WTC11 (cell line): Measurements from ENCODE around the gene GDPGP1. TPM values are rescaled to one million over a fixed set of nuclear protein-coding genes. Genes with fewer than 3 reads are reported as not detected.

Experiments used
- ATAC-seq: fragments of 200-7000 bp; cut with Tn5 transposase; 2 replicates; pipeline ENCODE4 v1.10.0; 2021; ENCODE audit warnings: mild to moderate bottlenecking, moderate library complexity
- CTCF ChIA-PET: fragments of 300-600 bp; sonication (Branson Sonifier 250); formaldehyde crosslinking; loops from one replicate; lab custom pipeline; 2021; ENCODE audit warnings: antibody characterized with exemption; lab: Charles Lee
- POLR2A ChIA-PET: fragments of 350-600 bp; sonication (Branson Sonifier 250); formaldehyde crosslinking; loops from one replicate; lab custom pipeline; 2021; ENCODE audit warnings: antibody characterized with exemption; lab: Charles Lee
- DNase-seq: peaks from one replicate; pipeline ENCODE4 v3.0.0; 2021; ENCODE audit warnings: low spot score
- H3K27ac Mint-ChIP-seq: 2 replicates; pipeline ENCODE4 v1.8.0; 2021; ENCODE audit warnings: mixed read lengths
- H3K27me3 Mint-ChIP-seq: 2 replicates; pipeline ENCODE4 v1.8.0; 2021; ENCODE audit warnings: low read depth, mild to moderate bottlenecking, moderate library complexity, mixed read lengths
- H3K36me3 Mint-ChIP-seq: 2 replicates; pipeline ENCODE4 v1.8.0; 2021; ENCODE audit warnings: mixed read lengths
- H3K4me1 Mint-ChIP-seq: 2 replicates; pipeline ENCODE4 v1.8.0; 2022; ENCODE audit warnings: mixed read lengths
- H3K4me3 Mint-ChIP-seq: 2 replicates; pipeline ENCODE4 v1.8.0; 2021; ENCODE audit warnings: mild to moderate bottlenecking, moderate library complexity, mixed read lengths
- H3K9me3 Mint-ChIP-seq: 2 replicates; pipeline ENCODE4 v1.8.0; 2021; ENCODE audit warnings: mixed read lengths
- ATF2 ChIP-seq: sonication (generic); formaldehyde crosslinking; IDR thresholded peaks from 2 replicates; pipeline ENCODE4 v1.8.1; 2022; ENCODE audit warnings: low read depth, missing genetic modification reagents, borderline replicate concordance
- CREB1 ChIP-seq: sonication (generic); formaldehyde crosslinking; IDR thresholded peaks from 2 replicates; pipeline ENCODE4 v1.8.0; 2023; ENCODE audit warnings: mild to moderate bottlenecking, missing genetic modification reagents
- CREM ChIP-seq: sonication (generic); formaldehyde crosslinking; IDR thresholded peaks from 2 replicates; pipeline ENCODE4 v1.8.1; 2022; ENCODE audit warnings: mild to moderate bottlenecking, missing genetic modification reagents, moderate library complexity
- E2F5 ChIP-seq: sonication (generic); formaldehyde crosslinking; IDR thresholded peaks from 2 replicates; pipeline ENCODE4 v1.8.1; 2022; ENCODE audit warnings: mild to moderate bottlenecking, moderate library complexity, missing genetic modification reagents
- ELF4 ChIP-seq: sonication (generic); formaldehyde crosslinking; IDR thresholded peaks from 2 replicates; pipeline ENCODE4 v1.8.1; 2022; ENCODE audit warnings: low read depth, mild to moderate bottlenecking, moderate library complexity, missing genetic modification reagents
- ETV6 ChIP-seq: sonication (generic); formaldehyde crosslinking; IDR thresholded peaks from 2 replicates; pipeline ENCODE4 v1.8.1; 2022; ENCODE audit warnings: mild to moderate bottlenecking, missing genetic modification reagents
- GRHL2 ChIP-seq: fragments of 250-450 bp; sonication (Bioruptor Pico); IDR thresholded peaks from 2 replicates; pipeline ENCODE4 v1.8.0; 2022; ENCODE audit warnings: mild to moderate bottlenecking, moderate library complexity; ENCODE audit not compliant: insufficient replicate concordance, severe bottlenecking
- GTF2I ChIP-seq: fragments of 250-450 bp; sonication (Bioruptor Pico); conservative IDR thresholded peaks from 2 replicates; pipeline ENCODE4 v1.4.0; 2021; ENCODE audit warnings: mild to moderate bottlenecking
- HMGA2 ChIP-seq: fragments of 250-450 bp; sonication (Bioruptor Pico); IDR thresholded peaks from 2 replicates; pipeline ENCODE4 v1.4.0; 2021; ENCODE audit warnings: mild to moderate bottlenecking, moderate library complexity
- HMGXB4 ChIP-seq: sonication (generic); formaldehyde crosslinking; IDR thresholded peaks from 2 replicates; pipeline ENCODE4 v1.8.1; 2023; ENCODE audit warnings: mild to moderate bottlenecking, moderate library complexity, missing genetic modification reagents
- IRF1 ChIP-seq: sonication (generic); formaldehyde crosslinking; IDR thresholded peaks from 2 replicates; pipeline ENCODE4 v1.8.0; 2023; ENCODE audit warnings: missing genetic modification reagents
- NFYB ChIP-seq: sonication (generic); formaldehyde crosslinking; conservative IDR thresholded peaks from 2 replicates; pipeline ENCODE4 v1.8.0; 2022; ENCODE audit warnings: low read depth, missing genetic modification reagents
- OVOL2 ChIP-seq: fragments of 250-450 bp; sonication (Bioruptor Pico); IDR thresholded peaks from 2 replicates; pipeline ENCODE4 v1.9.0; 2021; ENCODE audit warnings: mild to moderate bottlenecking, borderline replicate concordance
- RORB ChIP-seq: fragments of 250-450 bp; sonication (Bioruptor Pico); IDR thresholded peaks from 2 replicates; pipeline ENCODE4 v1.9.0; 2021; ENCODE audit warnings: mild to moderate bottlenecking
- SMAD4 ChIP-seq: sonication (generic); formaldehyde crosslinking; IDR thresholded peaks from 2 replicates; pipeline ENCODE4 v1.8.0; 2022; ENCODE audit warnings: mild to moderate bottlenecking, missing genetic modification reagents
- SOX15 ChIP-seq: fragments of 250-450 bp; sonication (Bioruptor Pico); IDR thresholded peaks from 2 replicates; pipeline ENCODE4 v1.9.0; 2021; ENCODE audit warnings: mild to moderate bottlenecking
- SP1 ChIP-seq: sonication (generic); formaldehyde crosslinking; conservative IDR thresholded peaks from 2 replicates; pipeline ENCODE4 v1.8.1; 2022; ENCODE audit warnings: missing genetic modification reagents
- TP53 ChIP-seq: sonication (generic); formaldehyde crosslinking; IDR thresholded peaks from 2 replicates; pipeline ENCODE4 v1.8.1; 2023; ENCODE audit warnings: mild to moderate bottlenecking, missing genetic modification reagents
- USF2 ChIP-seq: sonication (generic); formaldehyde crosslinking; IDR thresholded peaks from 2 replicates; pipeline ENCODE4 v1.8.1; 2023; ENCODE audit warnings: mild to moderate bottlenecking, missing genetic modification reagents, moderate library complexity
- ZNF121 ChIP-seq: sonication (generic); formaldehyde crosslinking; IDR thresholded peaks from 2 replicates; pipeline ENCODE4 v1.8.0; 2023; ENCODE audit warnings: missing genetic modification reagents
- ZNF396 ChIP-seq: fragments of 250-450 bp; sonication (Bioruptor Pico); IDR thresholded peaks from 2 replicates; pipeline ENCODE4 v1.8.0; 2021; ENCODE audit warnings: mild to moderate bottlenecking, moderate library complexity, borderline replicate concordance
- ZNF671 ChIP-seq: fragments of 250-450 bp; sonication (Bioruptor Pico); IDR thresholded peaks from 2 replicates; pipeline ENCODE4 v1.8.0; 2021; ENCODE audit warnings: mild to moderate bottlenecking
- total RNA-seq: library from RNA; stranded (reverse); gene quantifications from 3 replicates; pipeline ENCODE4 v1.2.3, GENCODE V29; 2021
- TF ChIP-seq, protein P1 (sequence below): fragments of 250-450 bp; sonication (Bioruptor Pico); conservative IDR thresholded peaks from 2 replicates; pipeline ENCODE4 v1.9.0; 2021; ENCODE audit warnings: mild to moderate bottlenecking
- TF ChIP-seq, protein P2 (sequence below): sonication (generic); formaldehyde crosslinking; IDR thresholded peaks from 2 replicates; pipeline ENCODE4 v1.8.0; 2022; ENCODE audit warnings: mild to moderate bottlenecking, missing genetic modification reagents

Gene GDPGP1
- total RNA-seq, 1 experiment from 2014 or later: 2.6 TPM

- Mint-ChIP-seq H3K27ac (peak overlapping the region; percentile 90), H3K9me3 (no peaks in the 10 kb centered on the region), H3K36me3 (peaks cover 4% of the 10 kb centered on the region; the same call in 1 of the 2 replicates), H3K4me1 (peaks cover 12% of the 10 kb centered on the region), H3K4me3 (no peak overlapping the region)
- no peak for DNase-seq
- CTCF ChIA-PET: interaction anchor here (0.7 to 6.5 kb wide), 8 partner anchors 8 to 168 kb away, joined by 3 to 62 read pairs (median 11); partner anchors contain the start of genes IDH2 and SEMA4B
- POLR2A ChIA-PET: interaction anchor here (0.6 kb wide), 1 partner anchor 61 kb away, joined by 3 read pairs; no protein-coding TSS in a partner anchor
- TF ChIP-seq IRF1 (CRISPR knock-in tag) (no peak), HMGA2 (CRISPR knock-in tag) (no peak), OVOL2 (CRISPR knock-in tag) (no peak), SOX15 (CRISPR knock-in tag) (no peak), HMGXB4 (CRISPR knock-in tag) (no peak), GTF2I (CRISPR knock-in tag) (no peak), RORB (CRISPR knock-in tag) (no peak), ETV6 (CRISPR knock-in tag) (no peak), GRHL2 (CRISPR knock-in tag) (no peak), ZNF121 (CRISPR knock-in tag) (no peak), TP53 (CRISPR knock-in tag) (no peak), CREM (CRISPR knock-in tag) (no peak), SMAD4 (CRISPR knock-in tag) (no peak), ZNF396 (CRISPR knock-in tag) (no peak), ZNF671 (no peak), CREB1 (CRISPR knock-in tag) (no peak), NFYB (CRISPR knock-in tag) (no peak), USF2 (CRISPR knock-in tag) (no peak)
- TF ChIP-seq, protein P1, sequence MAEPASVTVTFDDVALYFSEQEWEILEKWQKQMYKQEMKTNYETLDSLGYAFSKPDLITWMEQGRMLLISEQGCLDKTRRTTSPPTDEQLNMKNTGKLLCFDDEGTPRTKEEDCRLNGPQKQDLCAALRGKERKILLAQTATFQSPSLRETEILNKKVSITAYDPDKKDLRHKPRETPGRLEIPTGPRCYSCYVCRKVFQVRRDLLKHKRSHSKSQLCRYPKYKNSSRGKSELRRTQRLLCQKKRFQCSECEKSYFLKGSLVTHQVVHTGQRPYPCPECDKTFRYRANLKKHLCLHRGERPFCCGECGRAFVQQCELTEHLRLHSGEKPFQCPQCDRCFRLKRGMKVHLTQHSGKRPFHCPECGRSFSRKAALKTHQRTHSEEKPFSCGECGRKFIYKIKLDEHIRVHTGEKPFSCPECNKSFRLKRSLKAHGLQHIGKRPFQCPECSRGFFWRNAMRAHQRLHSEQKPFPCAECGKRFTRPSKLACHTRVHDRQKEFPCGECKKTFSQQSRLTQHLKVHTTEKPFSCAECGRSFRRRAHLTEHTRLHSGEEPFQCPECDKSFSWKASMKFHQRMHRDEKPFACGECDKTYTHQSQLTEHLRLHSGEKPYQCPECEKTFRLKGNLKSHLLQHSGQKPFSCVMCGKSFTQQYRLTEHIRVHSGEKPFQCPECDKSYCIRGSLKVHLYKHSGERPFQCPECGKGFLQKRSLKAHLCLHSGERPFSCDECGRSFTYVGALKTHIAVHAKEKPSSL (CRISPR knock-in tag): no peak
- TF ChIP-seq, all 79 proteins: peak for 0
- no peaks in the 10 kb centered on the region for H3K27me3 Mint-ChIP-seq
- no peak for ATAC-seq
Observed at GRCh38 chr15:90213122-90213817, 20.7 kb upstream of the GDPGP1 start.

DNA sequence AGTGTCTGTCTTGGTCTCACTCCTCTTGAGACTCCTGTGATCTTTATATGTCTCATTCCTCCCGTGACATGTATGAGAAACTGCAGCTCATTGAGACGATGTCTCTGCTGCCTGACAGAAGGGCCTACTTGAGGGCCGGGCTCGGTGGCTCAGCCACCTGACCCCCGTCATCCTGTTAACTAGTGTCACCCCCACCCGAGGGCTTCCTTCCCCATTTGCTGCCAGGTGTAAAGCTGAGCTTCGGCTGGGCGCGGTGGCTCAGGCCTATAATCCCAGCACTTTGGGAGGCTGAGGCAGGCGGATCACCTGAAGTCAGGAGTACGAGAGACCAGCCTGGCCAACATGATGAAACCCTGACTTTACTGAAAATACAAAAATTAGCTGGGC lies 20.2 kb upstream of the GDPGP1 start:
- peaks cover 12% of the 10 kb centered on the region for H3K4me1 Mint-ChIP-seq
- DNase-seq (no peak), ATAC-seq (no peak)
- H3K36me3 Mint-ChIP-seq: peaks cover 3% of the 10 kb centered on the region; the same call in 1 of the 2 replicates
- CTCF ChIA-PET: interaction anchor here (0.7 to 6.5 kb wide), 9 partner anchors 8 to 169 kb away, joined by 3 to 62 read pairs (median 10); partner anchors contain the start of genes CIB1, GDPGP1, IDH2 and SEMA4B
- H3K27me3 Mint-ChIP-seq: no peaks in the 10 kb centered on the region
- H3K9me3 Mint-ChIP-seq: no peaks in the 10 kb centered on the region
- POLR2A ChIA-PET: interaction anchor here (0.6 to 0.7 kb wide), 2 partner anchors 51 to 62 kb away, joined by 3 to 6 read pairs; no protein-coding TSS in a partner anchor
- H3K4me3 Mint-ChIP-seq: no peak overlapping the region
- peak overlapping the region; percentile 90 for H3K27ac Mint-ChIP-seq
- TF ChIP-seq SP1 (CRISPR knock-in tag): no peak
- TF ChIP-seq, protein P2, sequence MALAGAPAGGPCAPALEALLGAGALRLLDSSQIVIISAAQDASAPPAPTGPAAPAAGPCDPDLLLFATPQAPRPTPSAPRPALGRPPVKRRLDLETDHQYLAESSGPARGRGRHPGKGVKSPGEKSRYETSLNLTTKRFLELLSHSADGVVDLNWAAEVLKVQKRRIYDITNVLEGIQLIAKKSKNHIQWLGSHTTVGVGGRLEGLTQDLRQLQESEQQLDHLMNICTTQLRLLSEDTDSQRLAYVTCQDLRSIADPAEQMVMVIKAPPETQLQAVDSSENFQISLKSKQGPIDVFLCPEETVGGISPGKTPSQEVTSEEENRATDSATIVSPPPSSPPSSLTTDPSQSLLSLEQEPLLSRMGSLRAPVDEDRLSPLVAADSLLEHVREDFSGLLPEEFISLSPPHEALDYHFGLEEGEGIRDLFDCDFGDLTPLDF (CRISPR knock-in tag): no peak
- no peak for TF ChIP-seq ATF2 (CRISPR knock-in tag)
- TF ChIP-seq ELF4 (CRISPR knock-in tag): no peak
- no peak for TF ChIP-seq E2F5 (CRISPR knock-in tag)
